C4-2B (cell line): ENCODE results near the gene VAMP4.

Source experiments
- H3K27ac ChIP-seq: fragments of 450-650 bp; 2 replicates; pipeline ENCODE4 v1.5.1; 2017
- ZFX ChIP-seq: fragments of 450-650 bp; IDR thresholded peaks from 2 replicates; pipeline ENCODE4 v1.6.1; 2017
- TF ChIP-seq, protein P1 (sequence below): fragments of 450-650 bp; conservative IDR thresholded peaks from 2 replicates; pipeline ENCODE4 v1.5.1; 2017; ENCODE audit warnings: mild to moderate bottlenecking

Gene VAMP4

DNA sequence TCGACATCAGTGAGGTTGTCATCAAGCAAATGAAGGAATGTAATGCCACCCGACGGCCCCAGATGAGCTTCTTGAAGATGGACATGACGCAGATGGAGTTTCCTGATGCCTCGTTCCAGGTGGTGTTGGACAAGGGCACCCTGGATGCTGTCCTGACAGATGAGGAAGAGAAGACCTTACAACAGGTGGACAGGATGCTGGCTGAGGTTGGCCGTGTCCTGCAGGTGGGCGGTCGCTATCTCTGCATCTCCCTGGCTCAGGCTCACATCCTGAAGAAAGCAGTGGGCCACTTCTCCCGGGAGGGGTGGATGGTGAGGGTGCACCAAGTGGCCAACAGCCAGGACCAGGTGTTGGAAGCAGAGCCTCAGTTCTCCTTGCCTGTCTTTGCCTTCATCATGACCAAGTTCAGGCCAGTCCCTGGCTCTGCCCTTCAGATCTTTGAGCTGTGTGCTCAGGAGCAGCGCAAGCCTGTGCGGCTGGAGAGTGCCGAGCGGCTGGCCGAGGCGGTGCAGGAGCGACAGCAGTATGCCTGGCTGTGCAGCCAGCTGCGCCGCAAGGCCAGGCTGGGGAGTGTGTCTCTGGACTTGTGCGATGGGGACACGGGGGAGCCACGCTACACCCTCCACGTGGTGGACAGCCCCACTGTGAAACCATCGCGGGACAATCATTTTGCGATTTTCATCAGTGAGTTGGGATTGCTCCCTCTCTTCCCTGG lies 42.1 kb upstream of the VAMP4 start:
- TF ChIP-seq, protein P1, sequence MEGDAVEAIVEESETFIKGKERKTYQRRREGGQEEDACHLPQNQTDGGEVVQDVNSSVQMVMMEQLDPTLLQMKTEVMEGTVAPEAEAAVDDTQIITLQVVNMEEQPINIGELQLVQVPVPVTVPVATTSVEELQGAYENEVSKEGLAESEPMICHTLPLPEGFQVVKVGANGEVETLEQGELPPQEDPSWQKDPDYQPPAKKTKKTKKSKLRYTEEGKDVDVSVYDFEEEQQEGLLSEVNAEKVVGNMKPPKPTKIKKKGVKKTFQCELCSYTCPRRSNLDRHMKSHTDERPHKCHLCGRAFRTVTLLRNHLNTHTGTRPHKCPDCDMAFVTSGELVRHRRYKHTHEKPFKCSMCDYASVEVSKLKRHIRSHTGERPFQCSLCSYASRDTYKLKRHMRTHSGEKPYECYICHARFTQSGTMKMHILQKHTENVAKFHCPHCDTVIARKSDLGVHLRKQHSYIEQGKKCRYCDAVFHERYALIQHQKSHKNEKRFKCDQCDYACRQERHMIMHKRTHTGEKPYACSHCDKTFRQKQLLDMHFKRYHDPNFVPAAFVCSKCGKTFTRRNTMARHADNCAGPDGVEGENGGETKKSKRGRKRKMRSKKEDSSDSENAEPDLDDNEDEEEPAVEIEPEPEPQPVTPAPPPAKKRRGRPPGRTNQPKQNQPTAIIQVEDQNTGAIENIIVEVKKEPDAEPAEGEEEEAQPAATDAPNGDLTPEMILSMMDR, result no peak
- no peak for TF ChIP-seq ZFX
- H3K27ac ChIP-seq, result no peak overlapping the region

DNA sequence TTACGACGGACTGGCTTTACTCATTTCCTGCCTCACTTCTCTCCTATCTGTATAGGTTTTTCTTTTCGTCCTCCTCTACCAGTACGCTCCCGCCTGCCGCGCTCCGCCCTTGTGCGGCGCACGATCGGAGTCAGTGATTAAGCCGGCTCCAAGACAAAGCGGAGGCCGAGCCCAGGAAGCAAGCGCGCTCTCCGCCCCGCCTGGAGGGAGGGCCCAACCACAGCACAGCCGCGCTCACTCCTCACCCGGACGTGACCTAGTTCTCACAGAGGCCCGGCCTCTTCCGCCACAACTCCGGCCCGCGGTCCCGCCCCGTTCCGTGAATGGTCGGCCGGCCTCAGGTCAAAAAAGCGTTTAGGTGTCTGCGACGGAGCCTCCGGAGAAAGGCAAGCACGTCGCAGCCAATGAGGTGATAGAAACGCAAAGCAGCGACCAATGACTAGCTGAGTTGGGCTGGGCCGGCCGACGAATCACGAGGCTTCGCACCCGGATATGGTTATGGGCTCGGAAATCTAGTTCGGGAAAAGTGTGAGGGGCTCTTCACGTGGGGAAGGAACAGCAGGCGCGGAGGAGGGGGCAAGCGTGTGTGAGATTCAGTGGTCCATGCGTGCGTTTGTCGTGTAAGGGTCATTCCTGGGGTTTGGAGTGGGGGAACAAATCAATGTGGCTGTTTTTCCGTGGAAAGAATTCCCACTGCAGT lies 39.5 kb upstream of the VAMP4 start, which contains the start of gene METTL13:
METTL13 (plus strand) TSS at position 485 of the 700 bp plus-strand sequence. CDS start 308 bp downstream, outside the sequence.
- TF ChIP-seq ZFX, result no peak
- TF ChIP-seq, protein P1, result no peak
- H3K27ac ChIP-seq, result peak within 1 kb of the TSS; percentile 88

DNA sequence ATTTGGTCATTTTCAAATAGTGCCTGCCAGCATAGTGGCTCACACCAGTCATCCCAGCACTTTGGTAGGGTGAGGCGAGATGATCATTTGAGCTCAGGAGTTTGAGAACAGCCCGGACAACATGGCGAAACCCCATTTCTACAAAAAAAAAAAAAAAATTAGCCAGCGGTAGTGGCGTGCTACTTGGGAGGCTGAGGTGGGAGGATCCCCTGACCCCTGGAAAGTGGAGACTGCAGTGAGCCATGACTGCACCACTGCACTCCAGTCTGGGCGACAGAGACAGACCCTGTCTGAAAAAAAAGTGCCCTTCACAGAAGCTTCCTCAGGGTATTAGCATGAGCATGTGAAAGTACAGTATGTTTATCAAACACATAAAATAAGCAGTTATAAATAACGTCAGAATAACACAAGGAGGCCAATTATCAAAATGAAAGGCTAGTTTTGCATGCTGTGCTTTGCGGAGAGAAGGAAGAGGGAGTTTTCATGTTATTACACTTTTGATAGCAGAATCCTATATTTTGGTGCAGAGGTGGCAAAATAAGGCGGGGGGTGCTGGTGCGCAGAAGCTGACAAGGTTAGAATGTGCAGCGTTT lies 38.8 kb upstream of the VAMP4 start:
- peak overlapping the region; percentile 88 for H3K27ac ChIP-seq
- no peak for TF ChIP-seq ZFX
- TF ChIP-seq, protein P1, result no peak

DNA sequence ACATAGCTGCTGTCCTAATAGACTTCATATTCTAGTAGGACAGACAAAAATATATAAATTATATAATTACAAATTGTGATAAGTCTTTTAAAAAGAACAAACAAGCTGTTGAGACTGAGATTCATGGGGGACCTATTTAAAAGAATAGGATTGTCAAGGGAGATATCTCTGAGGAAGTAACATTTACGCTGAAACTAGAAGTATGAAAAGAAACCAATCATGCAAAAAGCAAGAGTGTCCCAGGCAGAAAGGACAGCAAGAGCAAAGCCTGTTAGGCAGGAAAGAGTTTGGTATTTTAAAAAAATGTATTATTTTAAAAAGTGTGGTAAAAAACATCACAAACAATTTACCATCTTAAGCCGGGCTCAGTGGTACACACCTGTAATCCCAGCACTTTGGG lies 30.4 kb upstream of the VAMP4 start:
- TF ChIP-seq, protein P1, result no peak
- no peak for TF ChIP-seq ZFX
- no peak overlapping the region for H3K27ac ChIP-seq

DNA sequence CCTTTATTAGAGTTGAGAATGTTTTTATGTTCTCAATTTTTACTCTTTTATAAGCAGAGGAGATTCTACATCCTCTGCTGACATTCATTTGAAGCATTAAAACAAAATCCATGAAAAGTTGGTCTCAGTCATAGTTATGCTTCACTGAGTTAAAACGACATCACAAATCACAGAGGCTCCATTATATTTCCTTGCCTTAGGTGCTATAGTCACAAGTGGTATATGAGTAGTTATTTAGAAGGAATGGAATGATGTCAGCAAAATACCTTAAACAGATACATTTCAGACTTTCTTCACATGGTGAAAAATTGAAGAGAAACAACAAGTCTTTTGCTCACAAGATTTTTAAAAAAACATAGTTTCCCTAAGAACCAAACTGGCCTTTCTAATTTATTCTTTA lies 27.9 kb upstream of the VAMP4 start:
- TF ChIP-seq, protein P1, result no peak
- no peak overlapping the region for H3K27ac ChIP-seq

DNA sequence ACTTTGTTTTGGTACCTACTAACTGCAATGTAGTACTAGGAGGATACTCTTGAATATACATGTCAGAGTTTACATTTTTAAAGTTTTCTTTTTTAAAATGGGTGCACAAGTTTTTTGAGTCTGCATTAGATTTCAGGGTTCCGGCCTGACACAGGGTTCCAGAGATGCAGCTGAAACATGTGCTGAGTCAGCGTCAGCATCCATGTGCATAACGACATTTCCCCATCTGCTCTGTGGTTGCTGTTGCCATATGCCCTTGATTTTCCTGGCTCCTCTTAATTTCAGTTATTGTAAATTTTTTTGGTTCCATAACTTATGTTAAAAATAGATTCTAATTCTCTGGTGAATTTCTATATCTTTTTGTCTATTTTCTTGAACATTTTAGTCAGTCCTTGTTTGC lies 27.3 kb upstream of the VAMP4 start:
- no peak for TF ChIP-seq ZFX
- TF ChIP-seq, protein P1, result no peak
- no peak overlapping the region for H3K27ac ChIP-seq

DNA sequence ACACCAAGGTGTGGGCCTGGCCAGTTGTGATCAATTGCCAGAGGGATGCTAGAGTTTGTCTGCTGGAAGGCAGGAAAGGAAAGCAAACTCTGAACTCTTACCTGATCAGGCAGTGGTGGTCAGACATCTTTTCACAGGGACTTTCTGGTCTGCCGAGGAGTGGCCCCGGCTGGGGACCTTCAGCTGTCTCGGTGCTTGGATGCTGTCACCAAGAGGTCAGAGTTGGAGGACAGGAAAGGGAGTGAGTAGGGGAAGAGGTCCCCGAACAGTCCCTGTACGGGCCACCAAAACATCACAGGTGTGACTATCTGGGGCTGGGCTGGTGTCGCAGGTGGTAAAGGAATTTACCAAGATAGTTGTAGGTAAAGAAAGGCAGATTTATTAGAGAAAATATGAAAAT lies 21.9 kb upstream of the VAMP4 start:
- TF ChIP-seq, protein P1, result no peak
- TF ChIP-seq ZFX, result no peak
- H3K27ac ChIP-seq, result no peak overlapping the region
